GM23338 (cell line): ENCODE data around the gene SREK1. TPM values are rescaled to one million over a fixed set of nuclear protein-coding genes. Genes with fewer than 3 reads are reported as not detected.

Source experiments
- ATAC-seq: fragments of 200-7000 bp; cut with Tn5 transposase; 3 replicates; pipeline ENCODE4 v1.9.1; 2020
- DNase-seq: peaks from one replicate; pipeline ENCODE4 v3.0.0-alpha.2; 2015; ENCODE audit warnings: low spot score
- H2AFZ ChIP-seq: fragments of 200-600 bp; sonication (generic); 2 replicates; pipeline ENCODE4 v1.8.0; 2016; ENCODE audit warnings: antibody characterized with exemption, mild to moderate bottlenecking, moderate library complexity
- H3F3A ChIP-seq: fragments of 200-600 bp; sonication (generic); replicated peaks from 2 replicates; pipeline ENCODE4 v1.8.0; 2017; ENCODE audit warnings: antibody characterized with exemption, mixed run types, low read depth
- H3K27ac ChIP-seq: fragments of 200-600 bp; sonication (generic); 2 replicates; pipeline ENCODE4 v1.6.1; 2016; ENCODE audit warnings: low read depth
- H3K27me3 ChIP-seq: fragments of 200-600 bp; sonication (generic); 2 replicates; pipeline ENCODE4 v1.8.0; 2016; ENCODE audit warnings: mild to moderate bottlenecking, mixed run types, moderate library complexity; ENCODE audit not compliant: insufficient read depth
- H3K36me3 ChIP-seq: fragments of 200-600 bp; sonication (generic); 2 replicates; pipeline ENCODE4 v1.8.0; 2016; ENCODE audit warnings: mild to moderate bottlenecking; ENCODE audit not compliant: insufficient read depth
- H3K4me1 ChIP-seq: fragments of 200-600 bp; sonication (generic); 2 replicates; pipeline ENCODE4 v1.8.0; 2016; ENCODE audit warnings: mild to moderate bottlenecking, moderate library complexity; ENCODE audit not compliant: insufficient read depth
- H3K4me2 ChIP-seq: fragments of 200-600 bp; sonication (generic); 2 replicates; pipeline ENCODE4 v1.7.1; 2017; ENCODE audit warnings: mixed run types
- H3K4me3 ChIP-seq: fragments of 200-600 bp; sonication (generic); 2 replicates; pipeline ENCODE4 v1.6.1; 2016; ENCODE audit warnings: mixed run types
- H3K79me2 ChIP-seq: fragments of 200-600 bp; sonication (generic); replicated peaks from 2 replicates; pipeline ENCODE4 v1.8.0; 2017; ENCODE audit warnings: mild to moderate bottlenecking; ENCODE audit not compliant: insufficient read depth
- H3K9me2 ChIP-seq: fragments of 200-600 bp; sonication (generic); 2 replicates; pipeline ENCODE4 v1.8.0; 2017; ENCODE audit not compliant: insufficient read depth
- H4K20me1 ChIP-seq: fragments of 200-600 bp; sonication (generic); replicated peaks from 2 replicates; pipeline ENCODE4 v1.8.0; 2017; ENCODE audit warnings: mild to moderate bottlenecking; ENCODE audit not compliant: insufficient read depth
- H3K27ac Mint-ChIP-seq: 2 replicates; pipeline ENCODE4 v1.8.0; 2020; ENCODE audit warnings: inconsistent platforms, mild to moderate bottlenecking, moderate library complexity, mixed read lengths
- H3K27me3 Mint-ChIP-seq: 3 replicates; pipeline ENCODE4 v1.8.0; 2022; ENCODE audit warnings: low read depth, mild to moderate bottlenecking, moderate library complexity, mixed read lengths, inconsistent platforms; ENCODE audit not compliant: insufficient read depth, poor library complexity
- H3K36me3 Mint-ChIP-seq: 3 replicates; pipeline ENCODE4 v1.8.0; 2021; ENCODE audit warnings: low read depth, mild to moderate bottlenecking, inconsistent platforms, moderate library complexity, mixed read lengths
- H3K4me1 Mint-ChIP-seq: 3 replicates; pipeline ENCODE4 v1.8.0; 2020; ENCODE audit warnings: mild to moderate bottlenecking, inconsistent platforms, mixed read lengths
- H3K4me3 Mint-ChIP-seq: 3 replicates; pipeline ENCODE4 v1.8.0; 2021; ENCODE audit warnings: moderate library complexity, mild to moderate bottlenecking, inconsistent platforms, mixed read lengths
- H3K9me3 Mint-ChIP-seq: 3 replicates; pipeline ENCODE4 v1.8.0; 2020; ENCODE audit warnings: moderate library complexity, mild to moderate bottlenecking, inconsistent platforms, mixed read lengths
- CREB1 ChIP-seq: fragments of 250-450 bp; sonication (Bioruptor Pico); IDR thresholded peaks from 2 replicates; pipeline ENCODE4 v1.5.0; 2020; ENCODE audit warnings: low read depth, mild to moderate bottlenecking, moderate library complexity
- ETS1 ChIP-seq: IDR thresholded peaks from 2 replicates; pipeline ENCODE4 v1.6.1; 2016; ENCODE audit warnings: antibody characterized with exemption
- EZH2 ChIP-seq: fragments of 200-600 bp; sonication (generic); IDR thresholded peaks from one replicate; pipeline ENCODE4 v1.8.0; 2017; ENCODE audit warnings: antibody characterized with exemption, mild to moderate bottlenecking, low read depth; ENCODE audit not compliant: unreplicated experiment
- EZH2phosphoT487 ChIP-seq: fragments of 200-600 bp; sonication (generic); IDR thresholded peaks from one replicate; pipeline ENCODE4 v1.8.1; 2018; ENCODE audit warnings: antibody characterized with exemption; ENCODE audit not compliant: unreplicated experiment
- JUNB ChIP-seq: IDR thresholded peaks from one replicate; pipeline ENCODE4 v1.6.1; 2016; ENCODE audit warnings: antibody characterized with exemption; ENCODE audit not compliant: unreplicated experiment
- NANOG ChIP-seq: IDR thresholded peaks from 2 replicates; pipeline ENCODE4 v1.6.1; 2016; ENCODE audit warnings: antibody characterized with exemption, borderline replicate concordance
- POLR2AphosphoS5 ChIP-seq: IDR thresholded peaks from 2 replicates; pipeline ENCODE4 v1.6.1; 2016; ENCODE audit warnings: antibody characterized with exemption, low read depth
- REST ChIP-seq: IDR thresholded peaks from one replicate; pipeline ENCODE4 v1.6.1; 2018; ENCODE audit warnings: antibody characterized with exemption; ENCODE audit not compliant: unreplicated experiment
- STAT1 ChIP-seq: IDR thresholded peaks from one replicate; pipeline ENCODE4 v1.6.1; 2016; ENCODE audit warnings: antibody characterized with exemption; ENCODE audit not compliant: unreplicated experiment
- ZNF114 ChIP-seq: fragments of 250-450 bp; sonication (Bioruptor Pico); IDR thresholded peaks from 2 replicates; pipeline ENCODE4 v1.5.0; 2020; ENCODE audit warnings: mild to moderate bottlenecking, moderate library complexity
- ZNF331 ChIP-seq: fragments of 250-450 bp; sonication (Bioruptor Pico); IDR thresholded peaks from 2 replicates; pipeline ENCODE4 v1.5.0; 2020; ENCODE audit warnings: low read depth, mild to moderate bottlenecking, moderate library complexity
- ZNF462 ChIP-seq: fragments of 250-450 bp; sonication (Bioruptor Pico); IDR thresholded peaks from 2 replicates; pipeline ENCODE4 v1.5.0; 2020; ENCODE audit warnings: mild to moderate bottlenecking, moderate library complexity
- polyA plus RNA-seq: library from polyadenylated mRNA; unstranded; fragments of >200 nt; fragmentation: Nextera tagmentation; extraction: Ambion mirVana; gene quantifications from 2 replicates; pipeline ENCODE4 v1.2.1, GENCODE V29; 2016
- total RNA-seq: library from RNA; depleted of rRNA; stranded (reverse); fragments of >200 nt; shearing (Covaris generic); gene quantifications from 2 replicates; pipeline ENCODE4 v1.2.3, GENCODE V29; 2014

SREK1 gene
- total and polyA plus RNA-seq, 2 experiments from 2014 or later = 64.3 to 66.4 TPM

GRCh38 chr5:66170195-66170919, 26.3 kb downstream of the SREK1 start:
- H3K27me3 ChIP-seq = no peaks in the 10 kb centered on the region
- no peak overlapping the region for H2AFZ ChIP-seq
- no peak overlapping the region for H3K4me3 Mint-ChIP-seq
- no peak overlapping the region for H3K4me2 ChIP-seq
- H3K9me3 Mint-ChIP-seq = no peaks in the 10 kb centered on the region
- DNase-seq (no peak), ATAC-seq (no peak)
- TF ChIP-seq REST = no peak
- no peak for TF ChIP-seq JUNB
- no peak for TF ChIP-seq ZNF331 (CRISPR knock-in tag)
- TF ChIP-seq ETS1 = no peak
- no peak for TF ChIP-seq STAT1
- TF ChIP-seq POLR2AphosphoS5 = no peak
- TF ChIP-seq ZNF114 (CRISPR knock-in tag) = no peak
- no peak for TF ChIP-seq NANOG
- no peak for TF ChIP-seq EZH2phosphoT487
- TF ChIP-seq EZH2 = no peak
- TF ChIP-seq ZNF462 (CRISPR knock-in tag) = no peak
- TF ChIP-seq CREB1 (CRISPR knock-in tag) = no peak
- H3K4me1 Mint-ChIP-seq = no peaks in the 10 kb centered on the region
- H3K4me3 ChIP-seq = no peak overlapping the region
- peaks cover 40% of the 10 kb centered on the region for H3K36me3 Mint-ChIP-seq
- H3K36me3 ChIP-seq = peaks cover 15% of the 10 kb centered on the region
- no peaks in the 10 kb centered on the region for H3K9me2 ChIP-seq
- H4K20me1 ChIP-seq = no peaks in the 10 kb centered on the region
- H3K27me3 Mint-ChIP-seq = no peaks in the 10 kb centered on the region
- no peaks in the 10 kb centered on the region for H3F3A ChIP-seq
- no peaks in the 10 kb centered on the region for H3K4me1 ChIP-seq
- H3K27ac ChIP-seq = peak overlapping the region; percentile 70
- H3K79me2 ChIP-seq = no peaks in the 10 kb centered on the region
- peak overlapping the region; percentile 11; the same call in 1 of the 2 replicates for H3K27ac Mint-ChIP-seq
